Lower leg skin (tissue), 4 donors: Measurements from ENCODE around the gene TFDP2. TPM values are rescaled to one million over a fixed set of nuclear protein-coding genes. Genes with fewer than 3 reads are reported as not detected.
"Not testable (repeated sequence)": the region's sequence is repeated elsewhere in the genome, so short reads cannot be mapped to it uniquely, and the experiment has no call there.

Source experiments
- DNase-seq, 2 donors: peaks; one replicate each; pipeline ENCODE4 v3.0.0-alpha.2; 2019; ENCODE audit warnings: low spot score in 2 of 2
- H3K4me3 ChIP-seq: fragments of 200-600 bp; sonication (generic); 2 replicates; pipeline ENCODE4 v1.5.1; 2017; ENCODE audit warnings: mild to moderate bottlenecking, low read depth; ENCODE audit not compliant: poor library complexity, severe bottlenecking
- POLR2A ChIP-seq, 2 donors: fragments of 450-650 bp; IDR thresholded peaks; one replicate each; pipeline ENCODE4 v1.6.1; 2016 to 2017; ENCODE audit warnings: antibody characterized with exemption in 2 of 2, mild to moderate bottlenecking in 1 of 2, moderate library complexity in 1 of 2
- WGBS, 2 donors: methylation state at CpG; one replicate each; pipeline ENCODE4 v1.1.5; 2018; 5-methylcytosine and 5-hydroxymethylcytosine counted together
- intact Hi-C: fragments of 100-400 bp; cut with DNase I; formaldehyde crosslinking; loops from one replicate; pipeline ENCODE4 v1.15.0; 2023; ENCODE audit warnings: low total_unique reads
- total RNA-seq, 4 donors: library from RNA; depleted of rRNA; stranded (reverse); fragments of >200 nt; gene quantifications; one replicate each; pipeline ENCODE4 v1.1.0, GENCODE V29; 2016
- TF ChIP-seq, protein P1 (sequence below), 3 donors: fragments of 450-650 bp; IDR thresholded peaks; one replicate each; pipeline ENCODE4 v1.5.1; 2016; ENCODE audit warnings: antibody characterized with exemption in 3 of 3, mild to moderate bottlenecking in 3 of 3, moderate library complexity in 2 of 3

Gene TFDP2
- total RNA-seq, 4 donors from 2014 or later = 38.6 to 84.7 (median 61.5) TPM

DNA sequence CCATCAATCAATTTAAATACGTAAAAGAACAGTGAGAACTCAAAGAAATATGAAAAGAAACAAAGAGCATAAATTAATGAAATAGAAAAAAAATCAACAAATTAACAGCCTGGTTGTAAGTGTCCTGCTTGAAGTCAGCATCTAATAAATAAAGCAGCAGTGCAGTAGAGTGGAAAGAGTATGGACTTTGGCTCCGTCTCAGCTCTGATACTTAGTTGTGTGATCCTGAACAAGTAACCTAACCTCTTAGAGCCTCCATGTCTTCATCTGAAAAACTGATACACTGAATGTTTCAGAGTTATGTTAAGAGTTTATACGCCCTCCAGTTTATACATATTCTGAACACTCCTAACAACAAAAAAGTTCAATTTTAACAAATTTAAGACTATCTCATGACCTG lies 44.6 kb downstream of the TFDP2 start:
- no peak overlapping the region for H3K4me3 ChIP-seq
- WGBS, 2 donors = 97 to 98% methylated on average over 3 of the region's 3 CpGs
- no peak for TF ChIP-seq POLR2A (IDR thresholded peaks at IDR 0.05)
- TF ChIP-seq, protein P1, sequence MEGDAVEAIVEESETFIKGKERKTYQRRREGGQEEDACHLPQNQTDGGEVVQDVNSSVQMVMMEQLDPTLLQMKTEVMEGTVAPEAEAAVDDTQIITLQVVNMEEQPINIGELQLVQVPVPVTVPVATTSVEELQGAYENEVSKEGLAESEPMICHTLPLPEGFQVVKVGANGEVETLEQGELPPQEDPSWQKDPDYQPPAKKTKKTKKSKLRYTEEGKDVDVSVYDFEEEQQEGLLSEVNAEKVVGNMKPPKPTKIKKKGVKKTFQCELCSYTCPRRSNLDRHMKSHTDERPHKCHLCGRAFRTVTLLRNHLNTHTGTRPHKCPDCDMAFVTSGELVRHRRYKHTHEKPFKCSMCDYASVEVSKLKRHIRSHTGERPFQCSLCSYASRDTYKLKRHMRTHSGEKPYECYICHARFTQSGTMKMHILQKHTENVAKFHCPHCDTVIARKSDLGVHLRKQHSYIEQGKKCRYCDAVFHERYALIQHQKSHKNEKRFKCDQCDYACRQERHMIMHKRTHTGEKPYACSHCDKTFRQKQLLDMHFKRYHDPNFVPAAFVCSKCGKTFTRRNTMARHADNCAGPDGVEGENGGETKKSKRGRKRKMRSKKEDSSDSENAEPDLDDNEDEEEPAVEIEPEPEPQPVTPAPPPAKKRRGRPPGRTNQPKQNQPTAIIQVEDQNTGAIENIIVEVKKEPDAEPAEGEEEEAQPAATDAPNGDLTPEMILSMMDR (IDR thresholded peaks at IDR 0.05) = no peak
- no peak for DNase-seq
- intact Hi-C loops = no loop called here

DNA sequence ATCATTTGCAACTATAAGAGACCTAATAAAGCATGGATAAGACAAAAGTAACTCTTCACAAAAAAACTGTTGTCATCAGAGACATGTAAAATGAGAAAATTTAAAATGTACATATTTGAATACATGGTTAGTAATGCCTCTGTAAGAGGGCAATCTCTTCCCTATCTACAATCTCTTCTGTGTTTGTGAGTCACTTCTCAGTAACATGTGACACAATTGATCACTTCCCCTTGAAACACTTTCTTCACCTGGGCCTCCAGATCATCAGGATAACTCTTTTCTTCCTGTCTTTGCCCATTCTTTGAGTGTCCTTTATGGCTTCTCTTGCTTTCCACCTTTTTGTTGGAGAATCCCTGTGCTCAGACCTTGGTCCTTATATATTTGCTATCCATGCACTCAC lies 50.4 kb downstream of the TFDP2 start:
- intact Hi-C loops = no loop called here
- no peak overlapping the region for H3K4me3 ChIP-seq
- no peak for DNase-seq
- TF ChIP-seq POLR2A (IDR thresholded peaks at IDR 0.05) = no peak
- TF ChIP-seq, protein P1 (IDR thresholded peaks at IDR 0.05) = no peak

DNA sequence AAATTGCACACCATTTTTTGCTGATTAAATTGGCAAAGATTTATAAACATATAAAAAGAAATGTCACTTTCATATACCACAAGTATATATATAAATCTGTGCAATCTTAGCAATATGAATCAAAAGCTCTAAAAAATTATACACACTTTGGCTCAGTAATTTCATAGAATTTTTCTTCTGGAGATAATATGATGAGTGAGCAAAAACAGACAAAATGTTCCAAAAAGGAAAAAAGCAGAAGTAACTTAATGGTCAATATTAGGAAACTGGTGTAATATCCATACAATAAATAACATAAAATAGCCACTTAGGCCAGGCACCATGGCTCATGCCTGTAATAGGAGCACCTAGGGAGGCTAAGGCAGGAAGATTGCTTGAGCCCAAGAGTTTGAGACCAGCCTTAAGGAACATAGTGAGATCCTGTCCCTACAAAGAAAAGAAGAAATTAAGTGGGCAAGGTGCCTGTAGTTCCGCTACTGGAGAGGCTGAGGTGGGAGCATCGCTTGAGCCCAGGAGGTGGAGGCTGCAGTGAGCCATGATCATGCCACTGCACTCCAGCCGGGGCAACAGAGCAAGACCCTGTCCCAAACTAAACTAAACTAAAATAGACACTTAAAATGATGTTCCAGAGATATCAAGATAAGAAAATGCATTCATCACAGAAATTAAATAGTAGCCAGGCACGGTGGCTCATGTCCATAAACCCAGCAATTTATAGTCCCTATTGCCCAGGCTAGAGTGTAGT lies 52.1 kb downstream of the TFDP2 start:
- intact Hi-C loops = no loop called here
- TF ChIP-seq, protein P1 (IDR thresholded peaks at IDR 0.05) = no peak
- TF ChIP-seq POLR2A (IDR thresholded peaks at IDR 0.05) = no peak
- 94 to 99% methylated on average over 4 of the region's 4 CpGs for WGBS, 2 donors
- DNase-seq = no peak
- H3K4me3 ChIP-seq = no peak overlapping the region

DNA sequence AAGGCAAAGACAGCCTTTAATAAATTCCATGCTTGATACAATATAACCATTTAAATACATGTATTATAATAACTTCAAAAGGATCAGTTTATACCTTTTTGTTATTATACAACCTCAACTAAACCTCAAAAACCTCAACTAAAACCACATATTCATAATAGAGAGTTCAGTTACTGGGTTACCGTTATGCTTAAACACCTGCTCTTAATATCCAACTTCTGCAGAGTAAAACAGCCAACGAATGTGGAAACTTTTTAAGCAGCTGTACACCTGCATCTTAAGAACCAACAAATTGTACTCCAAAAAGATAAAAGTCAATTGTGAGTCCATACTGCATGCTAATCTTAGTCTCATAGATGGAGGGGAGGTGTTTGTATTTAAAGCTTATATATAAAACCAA lies 53.5 kb downstream of the TFDP2 start:
- intact Hi-C loops = no loop called here
- WGBS, 2 donors = 65 to 68% methylated on average over 2 of the region's 2 CpGs
- H3K4me3 ChIP-seq = no peak overlapping the region
- no peak for DNase-seq
- TF ChIP-seq, protein P1 (IDR thresholded peaks at IDR 0.05) = no peak
- TF ChIP-seq POLR2A (IDR thresholded peaks at IDR 0.05) = no peak

DNA sequence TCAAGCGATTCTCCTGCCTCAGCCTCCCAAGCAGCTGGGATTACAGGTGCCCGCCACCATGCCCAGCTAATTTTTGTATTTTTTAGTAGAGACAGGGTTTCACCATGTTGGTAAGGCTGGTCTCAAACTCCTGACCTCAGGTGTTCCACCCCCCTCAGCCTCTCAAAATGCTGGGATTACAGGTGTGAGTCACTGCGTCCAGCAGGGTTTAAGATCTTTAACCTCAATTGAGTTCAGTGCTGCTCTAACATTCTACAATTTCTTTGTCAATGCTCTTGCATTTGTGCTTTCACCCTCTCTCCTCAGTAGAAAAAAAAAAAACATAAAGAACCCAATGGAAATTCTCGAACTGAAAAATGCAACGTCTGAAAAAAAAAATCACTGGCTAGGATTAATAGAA lies 60.4 kb downstream of the TFDP2 start:
- DNase-seq, H3K4me3 ChIP-seq, intact Hi-C loops: not testable (repeated sequence)
- 94% methylated on average over 5 of the region's 5 CpGs for WGBS, 2 donors

DNA sequence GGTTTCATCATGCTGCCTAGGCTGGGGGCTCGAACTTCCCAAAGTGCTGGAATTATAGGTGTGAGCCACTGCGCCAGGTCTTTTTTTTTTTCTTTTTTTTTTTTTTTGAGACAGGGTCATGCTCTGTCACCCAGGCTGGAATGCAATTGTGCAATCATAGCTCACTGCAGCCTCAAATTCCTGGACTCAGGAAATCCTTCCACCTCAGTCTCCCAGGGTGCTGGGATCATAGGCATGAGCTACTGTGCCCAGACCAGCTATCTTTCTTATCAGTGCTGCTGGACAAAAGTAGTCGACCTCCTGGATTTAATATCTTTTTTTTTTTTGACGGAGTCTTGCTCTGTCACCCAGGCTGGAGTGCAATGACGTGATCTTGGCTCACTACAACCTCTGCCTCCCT lies 60.8 kb downstream of the TFDP2 start:
- no peak for TF ChIP-seq POLR2A (IDR thresholded peaks at IDR 0.05)
- TF ChIP-seq, protein P1 (IDR thresholded peaks at IDR 0.05) = no peak
- DNase-seq = no peak
- WGBS, 2 donors = 81 to 92% methylated on average over 5 of the region's 5 CpGs
- intact Hi-C loops = no loop called here
- H3K4me3 ChIP-seq = no peak overlapping the region
